Islet precursor cell (in vitro differentiated cells): ENCODE measurements around the gene MAP2K3.
"Not testable (repeated sequence)": the region's sequence is repeated elsewhere in the genome, so short reads cannot be mapped to it uniquely, and the experiment has no call there.

Experiments used
- DNase-seq: peaks from one replicate; pipeline ENCODE4 v3.0.0-alpha.2; 2018

MAP2K3 gene

DNA sequence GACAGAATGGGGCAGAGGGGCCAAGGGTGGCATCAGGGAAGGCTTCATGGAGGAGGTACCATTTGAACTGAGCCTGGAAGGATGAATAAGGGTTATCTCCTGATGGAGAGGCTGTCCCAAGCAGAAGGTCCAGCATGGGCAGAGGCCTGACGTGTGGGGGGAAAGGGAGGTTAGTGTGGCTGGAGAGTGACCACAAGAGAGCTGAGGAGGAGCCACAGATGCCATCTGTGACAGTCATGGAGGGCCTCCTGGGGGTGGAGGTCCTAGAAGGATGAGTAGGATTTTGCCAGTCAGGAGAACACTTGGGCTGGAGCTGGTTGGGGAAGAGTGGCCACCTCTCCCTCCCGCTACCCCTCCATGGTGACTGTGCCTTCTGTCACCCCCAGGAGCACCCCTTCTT is 29.2 kb downstream of the MAP2K3 start:
- peak; percentile 38 for DNase-seq

DNA sequence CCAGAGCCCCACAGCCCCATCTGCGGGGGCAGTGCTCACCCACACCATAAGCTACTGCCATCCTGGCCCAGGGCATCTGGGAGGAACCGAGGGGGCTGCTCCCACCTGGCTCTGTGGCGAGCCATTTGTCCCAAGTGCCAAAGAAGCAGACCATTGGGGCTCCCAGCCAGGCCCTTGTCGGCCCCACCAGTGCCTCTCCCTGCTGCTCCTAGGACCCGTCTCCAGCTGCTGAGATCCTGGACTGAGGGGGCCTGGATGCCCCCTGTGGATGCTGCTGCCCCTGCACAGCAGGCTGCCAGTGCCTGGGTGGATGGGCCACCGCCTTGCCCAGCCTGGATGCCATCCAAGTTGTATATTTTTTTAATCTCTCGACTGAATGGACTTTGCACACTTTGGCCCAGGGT is 29.8 kb downstream of the MAP2K3 start:
- DNase-seq = peak; percentile 44

DNA sequence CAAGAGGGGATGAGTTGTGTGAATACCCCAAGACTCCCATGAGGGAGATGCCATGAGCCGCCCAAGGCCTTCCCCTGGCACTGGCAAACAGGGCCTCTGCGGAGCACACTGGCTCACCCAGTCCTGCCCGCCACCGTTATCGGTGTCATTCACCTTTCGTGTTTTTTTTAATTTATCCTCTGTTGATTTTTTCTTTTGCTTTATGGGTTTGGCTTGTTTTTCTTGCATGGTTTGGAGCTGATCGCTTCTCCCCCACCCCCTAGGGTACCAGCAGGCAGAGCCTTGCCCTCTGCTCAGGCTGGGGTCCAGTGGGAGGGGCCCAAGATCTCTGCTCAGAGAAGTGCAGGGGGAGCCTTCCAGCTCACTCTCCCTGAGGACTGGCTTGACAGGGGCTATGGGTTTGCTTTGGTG is 30.2 kb downstream of the MAP2K3 start:
- peak; percentile 37 for DNase-seq

DNA sequence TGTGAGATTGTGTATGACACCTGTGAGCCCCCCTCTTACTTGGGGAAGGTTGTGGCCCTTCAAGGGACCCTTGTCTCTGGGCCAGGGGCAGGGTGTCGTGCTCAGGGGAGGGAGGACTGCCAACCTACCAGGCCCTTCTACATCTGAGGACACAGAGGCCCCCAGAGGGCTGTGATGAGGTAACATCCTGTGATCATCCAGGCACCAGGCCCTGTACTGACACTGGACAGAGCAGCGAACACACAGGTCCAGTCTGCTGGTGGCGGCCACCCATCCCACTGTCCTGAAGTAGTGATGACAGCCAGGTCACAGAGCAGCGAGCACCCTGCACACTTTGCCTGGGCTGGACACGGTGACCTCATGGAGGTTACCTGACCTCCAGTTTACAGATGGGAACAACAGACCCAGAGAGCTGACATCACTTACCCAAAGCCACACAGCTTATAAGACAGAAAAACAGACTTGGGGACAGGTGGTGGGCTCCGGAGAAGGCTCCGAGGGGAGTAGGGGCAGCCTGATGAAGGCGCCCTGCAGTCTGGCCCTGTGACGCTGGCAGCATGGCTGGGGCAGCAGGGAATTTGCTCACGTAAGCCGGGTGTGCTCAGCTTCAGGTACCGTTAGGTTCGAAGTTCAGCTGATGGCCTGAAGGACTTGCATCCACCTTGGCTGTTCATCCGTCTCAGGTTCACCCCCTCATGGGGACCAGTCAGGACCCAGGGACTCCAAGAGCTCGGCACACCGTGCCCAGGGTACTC is 30.9 kb downstream of the MAP2K3 start:
- DNase-seq = peak; percentile 57

DNA sequence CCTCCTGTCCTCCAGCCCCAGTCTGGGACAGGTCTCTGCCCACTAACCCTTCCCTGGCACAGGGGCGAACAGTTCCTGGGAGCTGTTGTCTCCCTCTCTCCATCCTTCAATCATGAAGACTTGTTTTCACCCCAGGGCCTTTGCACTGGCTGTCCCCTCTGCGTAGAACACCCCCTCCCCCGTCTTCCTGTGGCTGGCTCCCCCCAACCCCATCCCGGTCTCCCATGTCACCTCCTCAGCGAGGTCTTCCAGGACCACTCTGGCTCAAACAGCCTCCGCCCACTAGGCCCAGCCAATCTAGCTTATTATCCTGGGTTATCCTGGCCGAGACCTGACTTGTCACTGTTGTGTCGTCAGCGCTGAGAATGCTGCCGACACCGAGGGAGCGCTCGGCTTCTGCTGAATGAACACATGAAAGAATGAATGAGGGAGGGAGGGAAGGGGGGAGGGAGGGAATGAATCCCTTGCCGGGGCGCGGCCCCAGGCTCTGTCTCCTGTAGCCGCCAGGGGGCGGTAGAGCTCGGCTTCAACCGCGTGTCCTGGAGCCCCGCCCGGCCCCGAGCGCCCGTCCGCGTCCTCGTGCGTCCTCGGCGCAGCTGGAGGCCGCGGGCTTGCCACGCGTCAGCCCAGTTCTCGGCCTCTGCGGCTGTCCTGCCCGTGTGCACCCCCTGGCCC is 31.8 kb downstream of the MAP2K3 start:
- peak; percentile 55 for DNase-seq

DNA sequence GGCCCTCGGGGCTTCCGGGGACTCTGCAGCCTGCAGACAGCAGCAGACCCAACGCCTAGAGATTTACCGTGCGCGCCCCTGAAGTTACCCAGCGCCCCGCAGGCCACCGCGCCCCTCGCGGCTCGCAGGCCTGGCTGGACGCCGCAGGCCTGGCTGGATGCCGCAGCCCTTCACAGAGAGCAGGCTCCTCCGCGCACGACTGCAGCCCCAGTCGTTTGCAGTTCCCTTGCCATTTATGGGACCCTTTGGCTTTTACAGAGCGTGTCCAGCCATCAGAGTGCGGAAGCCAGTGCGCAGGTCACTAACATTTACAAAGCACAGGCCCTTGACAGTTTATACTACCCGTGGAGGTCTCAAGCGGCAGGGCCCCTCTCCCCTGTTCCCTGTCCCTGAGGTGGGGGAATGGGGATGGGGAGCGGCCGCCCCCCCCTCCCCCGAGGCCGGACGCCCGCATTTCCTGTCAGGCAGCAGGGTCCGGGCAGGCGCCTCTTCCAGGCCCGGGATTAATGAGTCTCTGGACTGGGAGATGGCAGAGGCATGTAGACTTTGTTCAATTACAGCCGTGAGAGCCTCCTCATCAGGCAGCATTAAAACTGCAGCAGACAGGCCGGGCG is 32.5 kb downstream of the MAP2K3 start:
- DNase-seq = peak; percentile 83

DNA sequence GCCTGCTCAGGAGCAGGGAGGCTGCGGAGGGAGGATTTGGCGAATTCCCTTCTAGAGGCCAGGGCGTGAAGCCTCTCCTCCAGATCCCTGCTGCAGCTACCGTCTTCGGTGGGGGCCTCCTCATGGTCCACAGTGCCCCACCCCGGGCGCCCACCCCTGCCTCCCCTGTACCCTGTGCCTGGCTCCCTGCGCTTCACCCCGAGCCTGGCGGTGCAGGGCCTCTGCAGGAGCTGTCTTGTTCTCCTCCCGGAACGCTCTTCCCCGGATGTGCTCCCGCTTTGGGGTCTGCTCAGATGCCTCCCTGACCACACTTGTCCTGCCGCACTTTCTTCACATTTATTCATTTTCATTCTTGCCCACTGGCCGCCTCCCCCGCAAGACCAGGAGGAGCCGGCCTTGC is 33.3 kb downstream of the MAP2K3 start:
- peak; percentile 56 for DNase-seq

DNA sequence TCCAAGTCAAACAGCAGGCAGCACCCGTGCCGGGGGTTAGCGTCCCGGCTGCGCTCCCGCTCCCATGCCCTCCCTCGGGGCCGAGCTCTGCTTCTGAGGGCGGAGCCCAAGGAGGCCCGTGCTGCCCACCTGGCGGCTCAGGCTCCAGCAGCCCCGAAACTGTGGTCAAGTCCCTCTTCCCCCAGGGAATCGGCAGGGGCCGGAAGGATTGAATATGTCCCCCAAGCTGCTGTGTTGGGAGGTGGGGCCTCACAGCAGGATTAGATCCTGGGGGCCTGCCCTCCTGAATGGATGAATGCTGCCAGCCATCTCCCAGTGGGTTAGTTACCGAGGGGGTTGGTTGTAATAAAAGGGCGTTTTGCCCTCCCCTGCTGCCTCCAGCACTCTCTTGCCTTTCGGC is 33.9 kb downstream of the MAP2K3 start:
- peak; percentile 55 for DNase-seq

DNA sequence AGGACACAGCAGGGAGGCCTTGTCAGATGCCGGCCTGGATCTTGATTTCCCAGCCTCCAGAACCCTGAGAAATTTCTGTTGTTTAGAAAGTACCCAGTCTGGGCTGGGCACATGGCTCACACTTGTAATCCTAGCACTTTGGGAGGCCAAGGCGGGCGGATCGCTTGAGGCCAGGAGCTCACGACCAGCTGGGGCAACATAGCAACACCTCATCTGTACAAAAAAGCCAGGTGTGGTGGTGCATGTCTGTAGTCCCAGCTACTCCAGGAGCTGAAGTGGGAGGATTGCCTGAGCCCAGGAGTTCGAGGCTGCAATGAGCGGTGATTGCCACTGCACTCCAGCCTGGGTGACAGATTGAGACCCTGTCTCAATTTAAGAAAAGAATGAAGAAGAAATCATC is 34.3 kb downstream of the MAP2K3 start:
- peak; percentile 52 for DNase-seq

DNA sequence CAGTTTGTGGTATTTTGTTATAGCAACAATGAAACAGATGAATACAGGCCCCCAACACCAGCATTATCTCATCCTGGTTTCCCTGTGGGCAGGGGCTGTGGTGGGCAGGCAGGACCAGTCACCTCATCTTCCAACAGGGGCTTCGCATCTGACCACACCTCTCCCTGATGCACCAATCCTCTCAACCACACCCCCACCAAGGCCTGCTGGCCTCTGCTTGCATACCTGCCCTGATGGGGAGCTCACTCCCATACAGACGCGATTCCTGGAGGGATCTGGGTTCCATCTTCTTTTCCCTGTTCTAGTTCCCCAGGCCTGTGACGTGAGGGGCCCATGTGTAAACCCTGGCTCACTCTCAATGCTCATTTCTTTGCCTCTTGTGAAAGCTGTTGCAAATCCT is 34.7 kb downstream of the MAP2K3 start:
- not testable (repeated sequence) for DNase-seq

DNA sequence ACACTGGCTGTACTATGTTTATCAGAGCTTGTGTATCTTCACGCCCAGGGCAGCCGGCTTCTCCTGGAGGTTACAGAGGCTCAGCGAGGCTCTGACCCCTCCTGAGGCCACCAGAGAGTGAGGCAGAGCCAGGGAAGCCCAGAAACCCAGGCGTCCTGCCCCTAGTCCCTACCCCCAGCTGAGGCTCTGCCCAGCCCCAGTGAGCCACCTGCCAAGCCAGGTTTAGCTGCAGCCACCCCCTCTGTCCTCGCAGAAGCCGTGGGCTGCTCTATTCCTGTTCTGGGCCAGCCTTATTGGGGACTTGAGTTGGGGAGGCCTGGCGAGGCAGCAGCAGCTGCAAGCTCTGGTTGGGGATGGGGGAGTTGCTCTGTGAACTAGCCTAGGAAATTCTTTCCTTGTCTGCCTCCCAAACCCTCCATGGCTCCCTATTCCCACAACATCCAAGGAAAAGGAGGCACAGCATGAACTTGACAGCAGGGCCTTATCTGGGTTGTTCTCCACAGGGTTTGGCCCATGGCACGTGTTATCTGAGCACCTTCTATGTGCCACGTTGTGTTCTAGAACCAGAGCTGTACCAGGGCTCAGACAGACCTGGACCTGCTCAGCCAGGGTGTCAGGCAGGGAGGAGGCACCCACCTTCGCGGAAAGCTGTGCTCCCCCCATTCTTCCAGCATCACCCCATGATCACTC is 35.3 kb downstream of the MAP2K3 start:
- peak; percentile 50 for DNase-seq

DNA sequence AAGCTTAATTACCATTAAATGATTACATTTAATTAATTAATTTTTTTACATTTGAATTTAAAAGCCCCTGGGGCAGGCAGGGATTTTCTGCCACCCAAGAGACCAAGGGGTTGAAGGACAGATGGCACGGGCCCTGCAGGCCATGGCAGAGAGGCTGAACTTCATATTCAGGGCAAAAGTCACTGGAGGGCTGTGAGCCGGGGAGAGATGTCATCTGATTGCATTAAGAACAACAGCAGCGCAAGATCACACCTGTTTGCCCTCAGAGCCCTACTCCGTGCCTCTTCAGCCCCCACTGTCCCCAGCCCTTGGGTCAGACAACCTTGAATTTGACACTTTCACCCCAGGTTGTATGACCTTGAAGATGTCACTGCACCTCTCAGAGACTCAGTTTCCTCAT is 35.9 kb downstream of the MAP2K3 start:
- DNase-seq = peak; percentile 41

DNA sequence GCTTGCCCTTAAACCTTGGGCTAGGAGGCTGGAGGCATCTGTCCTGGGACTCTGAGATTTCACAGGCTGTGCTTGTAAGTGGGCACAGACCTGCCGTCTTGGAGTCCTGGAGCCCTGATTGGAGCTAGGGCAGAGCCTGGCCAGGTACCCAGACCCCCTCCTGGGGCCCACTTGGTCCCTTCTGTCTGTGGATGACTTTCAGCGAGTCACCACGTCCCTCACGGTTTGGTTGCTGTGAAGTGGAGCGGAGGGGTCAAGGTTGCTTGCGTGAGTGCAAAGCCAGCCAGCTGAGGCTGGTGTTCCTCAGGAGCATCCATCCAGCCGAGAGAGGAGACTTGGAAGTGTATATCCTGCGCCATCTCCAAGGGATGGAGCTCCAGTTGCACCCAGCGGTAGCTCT is 36.5 kb downstream of the MAP2K3 start:
- peak; percentile 50 for DNase-seq

DNA sequence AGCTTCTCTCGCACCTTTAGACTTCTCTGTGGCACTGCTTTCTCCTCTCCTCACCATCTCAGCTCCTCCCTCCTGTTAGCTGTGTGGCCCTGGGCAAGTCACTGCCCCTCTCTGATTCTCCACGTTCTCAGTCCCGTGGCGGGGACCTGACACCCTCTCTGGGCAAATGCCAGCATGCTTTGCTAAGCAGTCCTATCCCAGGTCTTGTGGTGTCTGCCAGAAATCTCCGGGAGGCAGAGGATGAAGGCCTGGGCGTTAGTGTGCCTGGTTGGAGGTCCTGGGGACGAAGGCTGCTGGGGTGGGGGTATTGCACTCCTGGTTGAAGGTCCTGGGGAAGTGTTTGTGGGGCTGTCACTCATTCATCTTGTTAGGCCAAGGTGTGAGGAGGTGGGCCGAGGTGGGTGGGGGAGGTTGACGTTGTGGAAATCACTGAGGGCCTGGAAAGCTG is 37.3 kb downstream of the MAP2K3 start:
- DNase-seq = peak; percentile 47

DNA sequence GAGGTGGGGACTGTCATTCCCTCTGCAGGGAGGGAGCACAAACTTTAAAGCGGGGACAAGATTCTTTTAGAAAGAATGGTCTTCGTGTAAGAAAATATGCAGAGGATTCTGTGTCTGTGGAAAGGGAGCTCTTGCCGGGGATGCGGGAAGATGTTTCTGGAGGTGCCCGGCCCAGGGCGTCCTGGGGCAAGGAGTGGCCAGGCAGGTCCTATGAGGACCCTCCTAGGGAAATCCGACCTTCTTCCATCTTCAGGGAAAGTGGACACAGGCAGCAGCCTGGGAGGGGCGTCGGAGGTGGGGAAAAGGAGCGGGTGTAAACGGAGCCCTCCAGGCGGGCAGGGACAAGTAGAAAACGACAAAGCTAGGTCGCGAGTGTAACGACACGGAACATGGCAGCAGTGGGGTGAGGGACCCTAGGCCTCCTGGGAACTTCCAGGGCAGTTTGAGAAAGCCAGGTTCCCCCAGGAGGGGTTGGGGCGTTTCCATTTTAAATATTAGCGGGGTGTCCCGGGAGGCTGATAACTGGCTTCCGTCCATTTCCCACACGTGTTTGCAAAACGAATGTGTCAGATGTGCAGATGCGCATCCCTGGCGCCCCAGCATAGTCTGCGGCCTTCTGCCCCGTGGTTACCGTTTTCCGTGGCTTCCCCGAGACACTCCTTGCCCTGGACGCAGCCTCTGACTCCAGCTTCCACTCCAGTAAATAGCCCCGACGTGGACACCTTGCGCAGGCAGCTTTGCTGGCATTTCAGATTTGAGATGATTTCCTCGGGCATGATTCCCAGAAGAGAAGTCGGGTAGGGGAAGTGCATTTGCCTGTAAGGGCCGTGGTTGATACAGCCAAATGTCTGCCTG is 39.0 kb downstream of the MAP2K3 start:
- DNase-seq = peak; percentile 52

DNA sequence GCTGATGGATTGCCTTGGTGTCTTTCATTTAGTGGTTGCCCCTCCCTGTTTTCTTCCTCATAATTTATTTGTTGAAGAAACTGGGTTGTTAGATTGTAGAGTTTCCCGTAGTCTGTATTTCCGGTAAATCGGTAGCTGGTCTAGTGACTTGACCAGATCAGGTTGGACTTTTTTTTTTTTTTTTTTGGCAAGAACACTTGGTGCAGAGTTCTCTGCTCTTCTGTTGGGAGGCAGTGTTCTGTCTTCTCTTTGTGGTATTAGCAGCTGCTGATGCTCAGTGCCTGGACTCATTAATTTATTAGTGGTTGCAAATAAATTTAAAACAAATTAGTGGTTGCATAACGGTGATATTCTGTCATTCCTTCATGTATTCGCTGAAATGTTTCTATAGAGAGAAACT is 40.2 kb downstream of the MAP2K3 start:
- not testable (repeated sequence) for DNase-seq

DNA sequence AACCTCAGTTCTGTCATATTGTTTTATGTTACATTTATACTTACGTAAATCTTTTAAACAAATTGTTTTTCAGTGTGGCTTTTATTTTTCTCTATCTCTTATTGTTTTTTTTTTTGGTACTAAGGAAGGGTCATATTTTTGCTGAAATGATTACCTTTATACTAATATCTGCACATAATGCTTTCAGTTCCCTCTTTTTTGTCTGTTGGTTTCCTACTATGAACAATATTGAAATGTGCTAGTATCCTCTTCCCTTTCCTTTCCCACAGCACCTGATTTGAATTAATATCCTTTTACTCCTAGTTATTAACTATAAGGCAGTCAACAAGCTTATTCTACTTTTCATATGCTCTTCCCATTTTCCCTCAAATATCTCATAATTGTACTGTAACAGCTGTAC is 43.4 kb downstream of the MAP2K3 start:
- not testable (repeated sequence) for DNase-seq

DNA sequence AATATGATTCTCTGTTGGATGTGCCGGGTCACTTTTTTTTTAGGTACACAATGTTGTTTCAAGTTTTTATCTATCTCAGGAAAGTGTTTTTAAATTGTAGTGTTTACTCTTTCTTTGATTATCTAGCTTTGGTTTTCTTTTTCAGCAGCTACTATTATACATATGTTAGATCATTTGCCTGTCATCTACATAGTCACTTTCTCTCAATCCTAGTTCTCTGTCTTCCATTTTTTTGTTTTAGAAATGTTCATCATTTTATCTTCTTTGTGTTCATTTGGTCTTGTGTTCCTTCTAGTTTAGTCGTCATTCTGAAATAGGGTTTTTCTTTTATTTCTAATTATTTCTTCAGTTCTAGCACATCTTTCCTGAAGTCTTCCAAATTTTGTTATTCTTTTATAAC is 44.3 kb downstream of the MAP2K3 start:
- not testable (repeated sequence) for DNase-seq

DNA sequence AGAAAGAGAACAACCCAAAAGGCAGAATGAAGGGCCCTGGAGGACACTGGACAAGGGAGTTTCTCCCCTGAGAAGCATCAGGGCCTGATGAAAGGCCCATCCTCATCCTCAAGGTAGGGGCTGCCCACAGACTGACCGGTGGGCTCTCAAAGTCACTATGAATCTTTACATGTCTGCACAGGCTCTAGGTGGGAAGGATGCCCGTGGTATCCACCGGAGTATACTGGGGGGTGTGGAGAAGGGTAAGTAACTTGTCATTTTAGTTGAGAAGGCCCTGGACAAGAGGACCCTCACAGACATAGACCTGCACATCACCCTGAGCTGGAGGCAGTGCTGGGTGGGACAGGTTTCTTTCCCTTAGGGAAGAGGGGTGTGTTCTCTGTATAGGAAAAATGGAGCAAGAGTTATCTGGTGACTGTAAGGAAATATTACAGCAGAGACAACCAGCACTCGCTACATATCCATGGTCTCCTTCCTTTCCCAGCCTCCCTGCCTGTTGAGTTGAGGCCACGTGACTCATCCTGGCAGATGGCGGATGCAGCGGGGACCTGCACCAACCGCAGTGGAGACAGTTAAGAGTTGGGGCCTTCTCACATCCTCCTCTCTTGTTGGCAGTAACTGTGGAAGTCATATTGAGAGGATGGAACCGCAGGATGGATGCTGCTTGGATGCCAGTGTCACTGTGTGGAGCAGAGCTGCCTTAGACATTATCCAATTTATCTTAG is 46.1 kb downstream of the MAP2K3 start:
- DNase-seq = peak; percentile 50

DNA sequence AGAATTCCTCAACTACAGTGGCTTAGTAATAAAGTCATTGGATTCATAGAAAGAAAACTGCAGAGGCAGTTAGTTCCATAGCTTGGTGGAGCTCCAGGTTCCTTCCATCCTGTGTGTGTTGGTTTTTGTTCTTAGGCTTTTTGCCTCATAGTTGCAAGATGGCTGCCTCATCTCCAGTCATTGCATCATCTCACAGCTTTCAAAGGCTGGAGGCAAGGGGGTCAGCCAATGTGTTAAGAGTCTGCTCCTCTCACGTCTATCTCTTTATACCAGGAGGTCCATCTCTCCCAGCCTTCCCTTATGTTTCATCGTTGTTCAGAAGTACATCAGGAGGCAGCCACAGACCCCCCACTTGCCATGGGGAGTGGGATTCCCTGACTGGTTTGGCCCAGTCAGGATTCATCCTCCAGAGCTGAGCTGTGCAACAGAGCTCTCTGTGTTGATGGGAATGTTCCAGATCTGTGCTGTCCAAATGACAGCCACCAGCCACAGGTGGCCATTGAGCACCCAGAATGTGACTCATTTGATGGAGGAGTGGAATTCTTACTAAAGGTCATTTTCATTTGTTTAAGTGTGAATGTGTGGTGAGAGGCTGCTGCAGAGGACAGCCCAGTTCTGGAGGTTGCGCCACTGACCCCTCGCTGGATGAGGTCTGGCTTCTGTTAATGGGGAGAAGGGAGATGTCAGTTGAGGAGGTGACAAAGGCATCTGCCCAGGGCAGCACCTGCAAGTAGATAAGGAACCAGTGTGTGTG is 52.2 kb downstream of the MAP2K3 start:
- not testable (repeated sequence) for DNase-seq
